ENCODE data around the gene MYLK.
A peak's percentile ranks its signal among the peaks of the same experiment; 100 is the strongest.

Gene MYLK

GRCh38 chr3:123767009-123767372, 117.1 kb downstream of the MYLK start:
- no peaks in the 10 kb centered on the region for H3K27me3 ChIP-seq (ENCODE audit: insufficient read depth, low read length)
- H3K27ac ChIP-seq (ENCODE audit: low read length), result no peak overlapping the region
- H3K9me3 ChIP-seq (ENCODE audit: insufficient read depth, low read depth, low read length), result no peaks in the 10 kb centered on the region
- peaks cover 4% of the 10 kb centered on the region for H3K4me1 ChIP-seq (ENCODE audit: insufficient read depth, low read length)
- H3K9ac ChIP-seq (ENCODE audit: low read depth, low read length), result peak overlapping the region; percentile 39; the same call in 1 of the 2 replicates
- no peaks in the 10 kb centered on the region for H3K36me3 ChIP-seq (ENCODE audit: insufficient read depth, low read depth, low read length)
- H3K4me3 ChIP-seq (ENCODE audit: low read length), result no peak overlapping the region; the same call in 1 of the 2 replicates

- H3K9ac ChIP-seq (ENCODE audit: low read depth, low read length), result peak overlapping the region; percentile 39; the same call in 1 of the 2 replicates
- no peak overlapping the region for H3K27ac ChIP-seq (ENCODE audit: low read length)
- no peak overlapping the region; the same call in 1 of the 2 replicates for H3K4me3 ChIP-seq (ENCODE audit: low read length)
- no peaks in the 10 kb centered on the region for H3K9me3 ChIP-seq (ENCODE audit: insufficient read depth, low read depth, low read length)
- H3K36me3 ChIP-seq (ENCODE audit: insufficient read depth, low read depth, low read length), result no peaks in the 10 kb centered on the region
- H3K27me3 ChIP-seq (ENCODE audit: insufficient read depth, low read length), result no peaks in the 10 kb centered on the region
- H3K4me1 ChIP-seq (ENCODE audit: insufficient read depth, low read length), result peaks cover 4% of the 10 kb centered on the region
These were observed 117.7 kb downstream of the MYLK start for GRCh38 chr3:123766193-123767008.

- Histone ChIP-seq H3K4me3 (ENCODE audit: low read length) (no peak overlapping the region), H3K9me3 (ENCODE audit: insufficient read depth, low read depth, low read length) (no peaks in the 10 kb centered on the region), H3K27ac (ENCODE audit: low read length) (no peak overlapping the region), H3K9ac (ENCODE audit: low read depth, low read length) (no peak overlapping the region), H3K36me3 (ENCODE audit: insufficient read depth, low read depth, low read length) (no peaks in the 10 kb centered on the region), H3K27me3 (ENCODE audit: insufficient read depth, low read length) (no peaks in the 10 kb centered on the region), H3K4me1 (ENCODE audit: insufficient read depth, low read length) (peaks cover 4% of the 10 kb centered on the region)
These were observed 118.5 kb downstream of the MYLK start for GRCh38 chr3:123765475-123766128.

- no peak overlapping the region for H3K27ac ChIP-seq (ENCODE audit: low read length)
- H3K4me1 ChIP-seq (ENCODE audit: insufficient read depth, low read length), result peaks cover 4% of the 10 kb centered on the region
- H3K9me3 ChIP-seq (ENCODE audit: insufficient read depth, low read depth, low read length), result no peaks in the 10 kb centered on the region
These were observed 119.5 kb downstream of the MYLK start for GRCh38 chr3:123764647-123765046.

GRCh38 chr3:123762805-123763204, 121.3 kb downstream of the MYLK start:
- Histone ChIP-seq H3K9ac (ENCODE audit: low read depth, low read length) (no peak overlapping the region), H3K4me3 (ENCODE audit: low read length) (no peak overlapping the region), H3K36me3 (ENCODE audit: insufficient read depth, low read depth, low read length) (no peaks in the 10 kb centered on the region), H3K4me1 (ENCODE audit: insufficient read depth, low read length) (peaks cover 4% of the 10 kb centered on the region), H3K27ac (ENCODE audit: low read length) (no peak overlapping the region), H3K27me3 (ENCODE audit: insufficient read depth, low read length) (no peaks in the 10 kb centered on the region), H3K9me3 (ENCODE audit: insufficient read depth, low read depth, low read length) (no peaks in the 10 kb centered on the region)

More at GRCh38 chr3:123764647-123765046, 119.5 kb downstream of the MYLK start:
- H3K27me3 ChIP-seq (ENCODE audit: insufficient read depth, low read length), result no peaks in the 10 kb centered on the region
- H3K4me3 ChIP-seq (ENCODE audit: low read length), result no peak overlapping the region
- H3K9ac ChIP-seq (ENCODE audit: low read depth, low read length), result no peak overlapping the region
- no peaks in the 10 kb centered on the region for H3K36me3 ChIP-seq (ENCODE audit: insufficient read depth, low read depth, low read length)

- Histone ChIP-seq H3K27ac (ENCODE audit: low read length) (no peak overlapping the region), H3K4me1 (ENCODE audit: insufficient read depth, low read length) (no peaks in the 10 kb centered on the region), H3K4me3 (ENCODE audit: low read length) (no peak overlapping the region), H3K27me3 (ENCODE audit: insufficient read depth, low read length) (no peaks in the 10 kb centered on the region), H3K9me3 (ENCODE audit: insufficient read depth, low read depth, low read length) (no peaks in the 10 kb centered on the region), H3K36me3 (ENCODE audit: insufficient read depth, low read depth, low read length) (no peaks in the 10 kb centered on the region), H3K9ac (ENCODE audit: low read depth, low read length) (no peak overlapping the region)
These were observed 123.3 kb downstream of the MYLK start for GRCh38 chr3:123760817-123761216.

- no peaks in the 10 kb centered on the region for H3K36me3 ChIP-seq (ENCODE audit: insufficient read depth, low read depth, low read length)
- no peaks in the 10 kb centered on the region for H3K9me3 ChIP-seq (ENCODE audit: insufficient read depth, low read depth, low read length)
- no peak overlapping the region for H3K4me3 ChIP-seq (ENCODE audit: low read length)
- no peaks in the 10 kb centered on the region for H3K27me3 ChIP-seq (ENCODE audit: insufficient read depth, low read length)
- H3K9ac ChIP-seq (ENCODE audit: low read depth, low read length), result no peak overlapping the region
- no peak overlapping the region for H3K27ac ChIP-seq (ENCODE audit: low read length)
- H3K4me1 ChIP-seq (ENCODE audit: insufficient read depth, low read length), result no peaks in the 10 kb centered on the region
These were observed 124.3 kb downstream of the MYLK start for GRCh38 chr3:123759871-123760270.

GRCh38 chr3:123759311-123759710, 124.8 kb downstream of the MYLK start:
- H3K9ac ChIP-seq (ENCODE audit: low read depth, low read length), result no peak overlapping the region

GRCh38 chr3:123758081-123758564, 126.0 kb downstream of the MYLK start:
- H3K27me3 ChIP-seq (ENCODE audit: insufficient read depth, low read length), result no peaks in the 10 kb centered on the region
- no peaks in the 10 kb centered on the region for H3K9me3 ChIP-seq (ENCODE audit: insufficient read depth, low read depth, low read length)
- H3K27ac ChIP-seq (ENCODE audit: low read length), result no peak overlapping the region
- no peak overlapping the region for H3K4me3 ChIP-seq (ENCODE audit: low read length)
- no peak overlapping the region for H3K9ac ChIP-seq (ENCODE audit: low read depth, low read length)
- no peaks in the 10 kb centered on the region for H3K36me3 ChIP-seq (ENCODE audit: insufficient read depth, low read depth, low read length)
- H3K4me1 ChIP-seq (ENCODE audit: insufficient read depth, low read length), result no peaks in the 10 kb centered on the region

More at GRCh38 chr3:123759311-123759710, 124.8 kb downstream of the MYLK start:
- no peaks in the 10 kb centered on the region for H3K4me1 ChIP-seq (ENCODE audit: insufficient read depth, low read length)
- no peak overlapping the region for H3K4me3 ChIP-seq (ENCODE audit: low read length)
- no peaks in the 10 kb centered on the region for H3K27me3 ChIP-seq (ENCODE audit: insufficient read depth, low read length)
- H3K9me3 ChIP-seq (ENCODE audit: insufficient read depth, low read depth, low read length), result no peaks in the 10 kb centered on the region
- no peaks in the 10 kb centered on the region for H3K36me3 ChIP-seq (ENCODE audit: insufficient read depth, low read depth, low read length)
- H3K27ac ChIP-seq (ENCODE audit: low read length), result no peak overlapping the region

GRCh38 chr3:123757281-123757940, 126.7 kb downstream of the MYLK start:
- Histone ChIP-seq H3K4me3 (ENCODE audit: low read length) (no peak overlapping the region), H3K9me3 (ENCODE audit: insufficient read depth, low read depth, low read length) (no peaks in the 10 kb centered on the region), H3K4me1 (ENCODE audit: insufficient read depth, low read length) (no peaks in the 10 kb centered on the region), H3K27ac (ENCODE audit: low read length) (no peak overlapping the region), H3K27me3 (ENCODE audit: insufficient read depth, low read length) (no peaks in the 10 kb centered on the region), H3K9ac (ENCODE audit: low read depth, low read length) (no peak overlapping the region), H3K36me3 (ENCODE audit: insufficient read depth, low read depth, low read length) (no peaks in the 10 kb centered on the region)

GRCh38 chr3:123755501-123755900, 128.6 kb downstream of the MYLK start:
- H3K4me1 ChIP-seq (ENCODE audit: insufficient read depth, low read length), result no peaks in the 10 kb centered on the region; the same call in 1 of the 2 replicates
- no peak overlapping the region for H3K9ac ChIP-seq (ENCODE audit: low read depth, low read length)
- H3K27me3 ChIP-seq (ENCODE audit: insufficient read depth, low read length), result no peaks in the 10 kb centered on the region
- no peaks in the 10 kb centered on the region for H3K9me3 ChIP-seq (ENCODE audit: insufficient read depth, low read depth, low read length)
- no peaks in the 10 kb centered on the region for H3K36me3 ChIP-seq (ENCODE audit: insufficient read depth, low read depth, low read length)
- no peak overlapping the region for H3K4me3 ChIP-seq (ENCODE audit: low read length)
- no peak overlapping the region for H3K27ac ChIP-seq (ENCODE audit: low read length)

Data from iPS-20b (cell line).